IPS-20b (cell line): ENCODE results near the gene CLEC12A.
"Not testable (repeated sequence)": the region's sequence is repeated elsewhere in the genome, so short reads cannot be mapped to it uniquely, and the experiment has no call there.

Experiments
- H3K27ac ChIP-seq: one replicate; pipeline ENCODE4 v1.5.1; 2013; ENCODE audit warnings: low read length
- H3K27me3 ChIP-seq: 2 replicates; pipeline ENCODE4 v1.6.1; 2013; ENCODE audit warnings: mild to moderate bottlenecking, low read length, inconsistent platforms; ENCODE audit not compliant: insufficient read depth
- H3K36me3 ChIP-seq: 2 replicates; pipeline ENCODE4 v1.6.1; 2013; ENCODE audit warnings: low read depth, mild to moderate bottlenecking, inconsistent platforms, low read length, moderate library complexity; ENCODE audit not compliant: insufficient read depth
- H3K4me1 ChIP-seq: 2 replicates; pipeline ENCODE4 v1.6.1; 2013; ENCODE audit warnings: mild to moderate bottlenecking, control low read depth, inconsistent platforms, low read length, moderate library complexity; ENCODE audit not compliant: insufficient read depth
- H3K4me3 ChIP-seq: 2 replicates; pipeline ENCODE4 v1.5.1; 2013; ENCODE audit warnings: mild to moderate bottlenecking, low read length, inconsistent platforms
- H3K9ac ChIP-seq: 2 replicates; pipeline ENCODE4 v1.6.1; 2013; ENCODE audit warnings: low read depth, mild to moderate bottlenecking, inconsistent platforms, low read length, moderate library complexity
- H3K9me3 ChIP-seq: 2 replicates; pipeline ENCODE4 v1.6.1; 2013; ENCODE audit warnings: mild to moderate bottlenecking, low read depth, low read length, inconsistent platforms; ENCODE audit not compliant: insufficient read depth

CLEC12A gene

DNA sequence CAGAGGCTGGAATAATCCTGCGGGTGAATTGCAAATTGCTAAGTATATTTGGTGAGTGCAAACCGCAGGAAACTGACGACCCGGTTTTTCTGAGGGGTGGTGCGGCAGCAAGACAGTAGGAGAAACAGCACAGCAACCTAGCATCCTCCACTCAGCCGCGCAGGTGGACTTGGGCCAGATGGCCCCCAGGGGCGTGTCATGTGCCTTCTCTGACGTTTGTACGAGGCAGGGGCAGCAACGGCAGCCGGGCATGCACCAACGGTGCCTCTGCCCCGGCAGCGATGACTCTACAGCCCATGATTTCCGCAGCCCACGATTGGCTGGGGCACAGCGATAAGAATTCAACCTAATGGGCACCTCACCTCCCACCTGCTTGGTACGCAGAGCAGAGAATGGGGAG lies 28.0 kb upstream of the CLEC12A start:
- Histone ChIP-seq H3K36me3 (no peaks in the 10 kb centered on the region), H3K4me1 (no peaks in the 10 kb centered on the region), H3K4me3 (no peak overlapping the region), H3K9ac (no peak overlapping the region), H3K27me3 (no peaks in the 10 kb centered on the region), H3K27ac (no peak overlapping the region), H3K9me3 (no peaks in the 10 kb centered on the region)

DNA sequence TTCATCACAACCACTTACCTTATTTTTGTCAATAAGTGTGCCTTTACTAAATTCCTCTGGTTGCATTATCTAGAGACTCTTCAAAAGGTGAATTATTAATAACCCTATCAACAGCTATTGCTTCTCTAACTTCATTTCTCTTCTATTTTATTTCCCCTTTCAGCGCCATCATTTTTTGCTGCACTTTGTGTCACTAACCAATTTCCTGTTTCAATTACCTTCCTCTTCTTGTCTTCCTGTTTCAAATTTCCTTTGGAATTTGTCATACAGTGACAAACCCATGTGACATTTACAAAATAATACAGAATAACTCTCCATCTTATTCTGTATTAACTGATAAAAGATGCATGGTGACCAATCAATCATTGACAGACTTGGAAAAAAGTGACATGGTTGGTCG lies 26.8 kb upstream of the CLEC12A start:
- Histone ChIP-seq H3K4me3 (no peak overlapping the region), H3K4me1 (no peaks in the 10 kb centered on the region), H3K27me3 (no peaks in the 10 kb centered on the region), H3K9ac (no peak overlapping the region), H3K36me3 (no peaks in the 10 kb centered on the region), H3K27ac (no peak overlapping the region), H3K9me3 (no peaks in the 10 kb centered on the region)

DNA sequence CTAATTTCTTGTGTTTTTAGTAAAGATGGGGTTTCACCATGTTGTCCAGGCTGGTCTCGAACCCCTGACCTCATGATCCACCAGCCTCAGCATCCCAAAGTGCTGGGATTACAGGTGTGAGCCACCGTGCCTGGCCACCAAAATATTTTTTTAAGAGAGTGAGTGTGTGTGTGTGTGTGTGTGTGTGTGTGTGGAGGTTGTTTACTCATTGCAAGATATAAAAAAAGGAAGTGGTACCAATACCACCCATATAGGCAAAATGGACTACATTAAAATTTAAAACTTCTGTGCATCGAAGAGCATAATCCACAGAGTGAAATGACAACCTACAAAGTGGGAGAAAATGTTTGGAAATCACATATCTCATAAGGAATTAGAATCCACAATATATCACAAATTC lies 23.5 kb upstream of the CLEC12A start:
- H3K27me3 ChIP-seq: no peaks in the 10 kb centered on the region
- H3K36me3 ChIP-seq: no peaks in the 10 kb centered on the region
- H3K4me3 ChIP-seq: no peak overlapping the region
- no peak overlapping the region for H3K27ac ChIP-seq
- H3K4me1 ChIP-seq: no peaks in the 10 kb centered on the region
- H3K9ac ChIP-seq: no peak overlapping the region
- no peaks in the 10 kb centered on the region for H3K9me3 ChIP-seq

DNA sequence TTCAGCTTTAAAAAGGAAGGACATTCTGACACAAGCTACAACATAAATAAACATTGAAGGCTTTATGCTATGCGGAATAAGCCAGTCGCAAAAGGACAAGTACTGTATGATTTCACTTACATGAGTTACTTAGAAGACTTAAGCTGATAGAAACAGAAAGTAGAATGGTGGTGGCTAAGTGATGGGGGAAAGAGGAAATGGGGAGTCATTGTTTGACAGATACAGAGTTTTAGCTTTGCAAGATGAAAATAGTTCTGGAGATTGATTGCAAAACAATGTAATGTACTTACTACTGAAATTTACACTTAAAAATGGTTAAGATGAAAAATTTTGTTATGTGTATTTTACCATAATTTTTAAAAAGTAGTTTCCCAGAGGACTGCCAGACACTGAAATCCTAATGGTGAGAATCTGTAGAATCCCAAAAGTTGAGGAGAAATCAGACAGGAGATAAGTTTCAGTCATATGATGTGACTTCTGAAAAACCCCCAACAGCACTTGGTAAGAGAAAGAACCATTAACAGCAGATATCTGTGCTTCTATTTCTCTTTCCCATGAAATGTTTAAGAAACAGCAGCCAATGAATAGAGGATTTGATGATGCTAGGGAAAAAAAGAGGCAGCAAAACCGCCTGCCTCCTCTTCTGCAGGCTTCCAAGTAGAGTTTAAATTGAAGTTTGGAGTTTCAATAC lies 22.5 kb upstream of the CLEC12A start:
- Histone ChIP-seq H3K36me3 (no peaks in the 10 kb centered on the region), H3K9me3 (no peaks in the 10 kb centered on the region), H3K4me1 (no peaks in the 10 kb centered on the region), H3K9ac (no peak overlapping the region), H3K27me3 (no peaks in the 10 kb centered on the region), H3K27ac (no peak overlapping the region), H3K4me3 (no peak overlapping the region)

DNA sequence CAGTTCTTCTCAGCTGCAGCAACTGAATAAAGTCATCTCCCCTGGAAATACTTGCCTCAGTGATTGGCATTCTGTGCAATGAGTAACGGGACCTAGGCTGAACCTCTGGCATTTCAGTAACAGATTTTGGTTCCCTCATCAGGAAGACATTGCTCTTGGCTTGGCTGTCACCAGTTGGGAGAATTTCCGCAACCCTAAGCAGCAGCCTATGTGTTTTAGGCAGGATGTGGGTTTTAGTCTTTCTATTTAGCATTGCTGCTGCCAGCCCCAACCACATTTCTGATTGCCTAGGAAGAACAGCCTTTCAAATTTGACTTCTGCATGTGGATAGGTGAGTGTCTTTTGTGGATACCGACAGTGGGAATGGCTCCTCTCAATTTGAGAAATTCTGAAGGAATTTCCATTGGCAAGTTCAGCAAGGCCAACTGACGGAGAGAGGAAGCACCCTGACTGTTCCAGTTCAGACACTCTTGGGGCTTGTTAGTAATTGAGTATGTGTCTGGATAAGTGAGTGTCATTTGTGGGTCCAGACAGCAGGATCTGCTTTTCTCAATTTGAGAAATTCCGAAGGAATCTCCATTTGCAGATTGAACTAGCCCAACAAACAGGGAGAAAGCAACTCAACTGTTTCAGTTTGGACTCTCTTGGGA lies 20.1 kb upstream of the CLEC12A start:
- no peaks in the 10 kb centered on the region for H3K36me3 ChIP-seq
- no peaks in the 10 kb centered on the region for H3K4me1 ChIP-seq
- H3K9me3 ChIP-seq: no peaks in the 10 kb centered on the region
- H3K9ac ChIP-seq: no peak overlapping the region
- H3K27me3 ChIP-seq: no peaks in the 10 kb centered on the region
- no peak overlapping the region for H3K4me3 ChIP-seq
- H3K27ac ChIP-seq: no peak overlapping the region

DNA sequence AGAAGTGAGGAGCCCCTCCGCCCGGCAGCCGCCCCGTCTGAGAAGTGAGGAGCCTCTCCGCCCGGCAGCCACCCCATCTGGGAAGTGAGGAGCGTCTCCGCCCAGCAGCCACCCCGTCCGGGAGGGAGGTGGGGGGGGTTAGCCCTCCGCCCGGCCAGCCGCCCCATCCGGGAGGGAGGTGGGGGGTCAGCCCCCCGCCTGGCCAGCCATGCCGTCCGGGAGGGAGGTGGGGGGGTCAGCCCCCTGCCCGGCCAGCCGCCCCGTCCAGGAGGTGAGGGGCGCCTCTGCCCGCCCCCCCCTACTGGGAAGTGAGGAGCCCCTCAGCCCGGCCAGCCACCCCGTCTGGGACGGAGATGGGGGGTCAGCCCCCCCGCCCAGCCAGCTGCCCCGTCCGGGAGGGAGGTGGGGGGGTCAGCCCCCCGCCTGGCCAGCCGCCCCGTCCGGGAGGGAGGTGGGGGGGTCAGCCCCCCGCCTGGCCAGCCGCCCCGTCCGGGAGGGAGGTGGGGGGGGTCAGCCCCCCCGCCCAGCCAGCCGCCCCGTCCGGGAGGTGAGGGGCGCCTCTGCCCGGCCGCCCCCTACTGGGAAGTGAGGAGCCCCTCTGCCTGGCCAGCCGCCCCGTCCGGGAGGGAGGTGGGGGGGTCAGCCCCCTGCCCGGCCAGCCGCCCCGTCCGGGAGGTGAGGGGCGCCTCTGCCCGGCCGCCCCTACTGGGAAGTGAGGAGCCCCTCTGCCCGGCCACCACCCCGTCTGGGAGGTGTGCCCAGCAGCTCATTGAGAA lies 18.1 kb upstream of the CLEC12A start:
- not testable (repeated sequence) for H3K9me3 ChIP-seq, H3K4me1 ChIP-seq, H3K4me3 ChIP-seq, H3K27ac ChIP-seq, H3K9ac ChIP-seq, H3K36me3 ChIP-seq, H3K27me3 ChIP-seq

DNA sequence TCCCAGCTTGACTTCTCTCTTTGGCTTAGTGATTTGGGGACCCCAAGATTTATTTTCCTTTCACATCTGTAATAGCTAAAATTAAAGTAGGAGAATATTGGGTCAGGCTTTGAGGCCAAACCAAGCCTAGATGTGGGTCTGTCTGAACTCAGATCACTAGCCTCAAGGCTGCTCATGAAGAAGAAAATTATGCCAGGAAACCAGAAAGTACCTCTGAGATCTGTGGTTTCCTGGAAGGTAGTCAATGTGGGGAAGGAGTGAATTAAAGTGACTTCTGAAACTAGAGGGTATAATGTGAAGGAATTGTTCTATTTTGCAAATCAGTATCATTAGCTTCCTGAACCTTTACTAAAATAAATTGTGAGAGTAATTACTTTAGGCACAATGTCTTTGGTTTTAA lies 13.4 kb upstream of the CLEC12A start:
- H3K9me3 ChIP-seq: no peaks in the 10 kb centered on the region
- peaks cover 5% of the 10 kb centered on the region; the same call in 1 of the 2 replicates for H3K4me1 ChIP-seq
- no peaks in the 10 kb centered on the region for H3K36me3 ChIP-seq
- no peak overlapping the region for H3K9ac ChIP-seq
- H3K27ac ChIP-seq: no peak overlapping the region
- H3K27me3 ChIP-seq: no peaks in the 10 kb centered on the region
- no peak overlapping the region for H3K4me3 ChIP-seq

DNA sequence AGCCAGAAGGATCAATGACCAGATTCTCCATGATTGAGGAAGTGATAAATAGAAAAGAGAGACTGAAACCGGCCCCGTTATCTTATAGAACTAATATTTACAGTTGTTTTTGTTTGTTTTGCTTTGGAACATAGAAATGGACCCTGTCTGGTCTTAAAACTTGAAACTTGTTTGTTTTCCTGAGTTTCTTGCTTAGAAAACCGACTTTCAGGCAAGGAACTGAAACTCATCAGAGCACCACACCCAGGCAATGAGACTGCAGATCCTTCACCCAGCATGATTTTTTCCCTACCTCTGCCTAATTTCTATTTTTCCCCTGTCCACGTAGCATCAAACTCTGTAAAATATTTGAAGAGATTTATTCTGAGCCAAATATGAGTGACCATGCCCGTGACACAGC lies 10.6 kb upstream of the CLEC12A start:
- peaks cover 5% of the 10 kb centered on the region; the same call in 1 of the 2 replicates for H3K4me1 ChIP-seq
- H3K9me3 ChIP-seq: no peaks in the 10 kb centered on the region
- H3K36me3 ChIP-seq: no peaks in the 10 kb centered on the region
- no peaks in the 10 kb centered on the region for H3K27me3 ChIP-seq
- H3K4me3 ChIP-seq: no peak overlapping the region
- H3K9ac ChIP-seq: no peak overlapping the region
- H3K27ac ChIP-seq: no peak overlapping the region

DNA sequence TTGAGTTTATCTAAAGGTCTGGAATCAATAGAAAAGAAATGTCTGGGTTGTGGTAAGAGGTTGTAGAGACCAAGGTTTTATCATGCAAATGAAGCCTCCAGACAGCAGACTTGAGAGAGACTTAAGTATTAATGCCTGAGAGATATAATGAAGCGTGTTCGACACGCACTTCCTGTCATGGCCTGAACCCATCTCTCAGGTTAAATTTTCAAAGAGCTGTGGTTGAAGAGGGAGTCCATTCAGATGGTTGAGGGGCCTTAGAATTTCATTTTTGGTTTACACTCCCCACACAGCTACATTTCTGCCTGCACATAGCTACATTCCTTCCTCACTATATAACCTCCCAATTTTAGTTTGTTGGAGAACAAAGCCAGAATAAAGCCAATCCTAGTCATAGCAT lies 10.1 kb upstream of the CLEC12A start:
- Histone ChIP-seq H3K27ac (no peak overlapping the region), H3K9me3 (no peaks in the 10 kb centered on the region), H3K4me3 (no peak overlapping the region), H3K36me3 (no peaks in the 10 kb centered on the region), H3K9ac (no peak overlapping the region), H3K27me3 (no peaks in the 10 kb centered on the region), H3K4me1 (peaks cover 5% of the 10 kb centered on the region; the same call in 1 of the 2 replicates)

DNA sequence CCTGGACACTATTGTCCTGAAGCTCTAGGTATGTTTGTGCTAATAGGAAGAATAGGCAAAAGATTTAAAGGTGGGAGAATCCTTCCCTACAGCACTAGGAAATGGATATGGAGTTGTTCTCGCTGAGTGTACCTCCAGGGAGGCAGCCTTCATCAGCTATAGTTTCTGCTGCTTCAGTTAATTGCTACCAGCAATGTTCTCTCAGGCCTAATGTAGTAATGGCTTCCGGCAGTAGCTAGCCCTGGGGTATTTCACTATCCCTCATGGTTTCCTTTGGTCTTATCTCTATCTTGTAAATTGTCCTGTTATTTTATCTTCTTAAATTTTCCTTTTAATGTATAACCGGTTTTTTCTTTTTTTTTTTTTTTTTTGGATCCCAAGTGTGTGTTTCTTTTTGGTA lies 9.3 kb upstream of the CLEC12A start:
- H3K36me3 ChIP-seq: no peaks in the 10 kb centered on the region
- H3K4me1 ChIP-seq: peaks cover 5% of the 10 kb centered on the region; the same call in 1 of the 2 replicates
- H3K27ac ChIP-seq: no peak overlapping the region
- no peaks in the 10 kb centered on the region for H3K9me3 ChIP-seq
- no peaks in the 10 kb centered on the region for H3K27me3 ChIP-seq
- H3K4me3 ChIP-seq: no peak overlapping the region
- no peak overlapping the region for H3K9ac ChIP-seq

DNA sequence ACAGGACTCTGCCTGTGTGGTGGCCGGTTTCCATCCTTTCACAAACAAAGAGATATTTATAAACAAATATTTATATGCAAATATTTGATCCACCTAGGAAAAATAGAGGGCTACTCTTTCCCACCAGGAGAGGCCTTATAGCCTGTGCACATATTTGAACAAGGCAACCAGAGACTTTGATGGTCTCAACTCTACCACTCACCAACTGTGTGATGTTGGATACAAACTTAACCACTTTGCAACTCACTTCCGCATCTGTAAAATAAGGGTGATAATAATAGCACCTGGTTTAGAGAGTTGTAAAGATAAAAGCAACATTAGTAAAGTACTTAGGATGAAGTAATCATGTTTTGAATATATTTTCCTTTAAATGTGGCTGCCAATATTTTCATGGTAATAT lies 1.5 kb upstream of the CLEC12A start:
- Histone ChIP-seq H3K27ac (no peak overlapping the region), H3K9ac (no peak overlapping the region), H3K9me3 (peaks cover 1% of the 10 kb centered on the region; the same call in 1 of the 2 replicates), H3K4me1 (no peaks in the 10 kb centered on the region), H3K4me3 (no peak overlapping the region), H3K36me3 (no peaks in the 10 kb centered on the region), H3K27me3 (no peaks in the 10 kb centered on the region)

DNA sequence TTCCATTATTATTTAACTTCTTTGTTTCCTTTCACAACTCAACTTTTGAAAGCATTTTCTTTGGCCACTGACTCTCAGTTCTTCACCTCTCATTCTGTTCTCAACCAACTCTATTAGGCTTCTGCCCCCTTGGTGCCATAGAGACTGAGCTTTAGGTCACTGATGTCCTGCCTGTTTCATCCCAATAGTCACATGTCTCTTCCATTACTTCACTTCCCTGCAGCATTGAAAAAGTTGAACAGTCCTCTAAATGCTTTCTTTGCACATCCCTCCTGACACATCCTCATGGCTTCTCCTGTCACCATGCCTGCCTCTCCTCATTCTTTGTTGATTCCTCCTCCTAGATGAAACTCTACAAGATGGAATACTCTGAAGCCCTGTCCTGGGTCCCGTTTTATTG lies 2.7 kb downstream of the CLEC12A start:
- peaks cover 17% of the 10 kb centered on the region for H3K9me3 ChIP-seq
- H3K27ac ChIP-seq: no peak overlapping the region
- no peak overlapping the region for H3K9ac ChIP-seq
- H3K27me3 ChIP-seq: no peaks in the 10 kb centered on the region
- no peaks in the 10 kb centered on the region for H3K36me3 ChIP-seq
- no peaks in the 10 kb centered on the region for H3K4me1 ChIP-seq
- H3K4me3 ChIP-seq: no peak overlapping the region
